Uterus (tissue), 2 donors: ENCODE data around the gene DPEP1.

Source experiments
- CTCF ChIP-seq, 4 experiments: fragments of 200-600 bp in 2 of 4; fragments of 450-650 bp in 2 of 4; sonication (generic) in 2 of 4; IDR thresholded peaks; one replicate each; pipeline ENCODE4 v1.5.1; 2016 to 2019; ENCODE audit warnings: antibody characterized with exemption in 4 of 4, mild to moderate bottlenecking in 2 of 4, moderate library complexity in 1 of 4
- POLR2A ChIP-seq, 2 donors: fragments of 450-650 bp; IDR thresholded peaks; one replicate each; pipeline ENCODE4 v1.6.1; 2016; ENCODE audit warnings: antibody characterized with exemption in 2 of 2, mild to moderate bottlenecking in 1 of 2, moderate library complexity in 1 of 2

GRCh38 chr16:89636663-89637062 is 23.2 kb downstream of the DPEP1 start:
- no peak for TF ChIP-seq POLR2A (IDR thresholded peaks at IDR 0.05)
- no peak for TF ChIP-seq CTCF (IDR thresholded peaks at IDR 0.05)
